ENCODE data around the gene VAV2. TPM values are rescaled to one million over a fixed set of nuclear protein-coding genes. Genes with fewer than 3 reads are reported as not detected.

VAV2 gene
- total and polyA plus RNA-seq, 12 donors: 2.9 to 7.1 (median 5.0) TPM

DNA sequence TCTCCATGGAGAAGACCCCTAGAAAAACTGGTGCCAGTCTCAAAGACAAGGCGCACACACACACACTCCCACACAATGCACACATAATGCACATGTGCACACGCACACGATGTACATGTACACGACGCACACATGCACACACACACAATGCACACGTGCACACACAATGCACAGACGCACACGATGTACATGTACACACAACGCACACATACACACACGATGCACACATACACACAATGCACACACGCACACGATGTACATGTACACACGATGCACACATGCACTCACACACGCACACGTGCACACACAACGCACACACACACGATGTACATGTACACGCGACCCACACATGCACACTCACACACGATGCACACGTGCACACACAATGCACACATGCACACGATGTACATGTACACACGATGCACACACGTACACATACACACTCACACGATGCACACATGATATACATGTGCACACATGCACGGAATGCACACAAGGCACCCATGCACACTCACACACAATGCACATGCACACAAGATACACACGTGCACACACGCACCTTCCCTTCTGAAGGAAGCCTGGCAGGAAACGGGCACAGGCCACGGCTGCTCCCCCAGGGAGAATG, 76.5 kb downstream of the VAV2 start:
- Histone ChIP-seq H3K27ac (no peak overlapping the region), H3K36me3 (no peaks in the 10 kb centered on the region), H3K9me3 (no peaks in the 10 kb centered on the region), H3K27me3 (no peaks in the 10 kb centered on the region), H3K4me3 (no peak overlapping the region), H3K4me1 (peaks cover 0 to 41% (median 16%) of the 10 kb centered on the region in 9 donors)
- WGBS, 2 donors: 80 to 81% methylated on average over 30 of the region's 30 CpGs
- intact Hi-C loops (cut with DNase I): loop anchor here in 1 of 10 donors (10.0 kb wide), 1 partner anchor 71 kb away; no protein-coding TSS in a partner anchor
- no peak for DNase-seq
- no peak for ATAC-seq
- TF ChIP-seq, protein P1, sequence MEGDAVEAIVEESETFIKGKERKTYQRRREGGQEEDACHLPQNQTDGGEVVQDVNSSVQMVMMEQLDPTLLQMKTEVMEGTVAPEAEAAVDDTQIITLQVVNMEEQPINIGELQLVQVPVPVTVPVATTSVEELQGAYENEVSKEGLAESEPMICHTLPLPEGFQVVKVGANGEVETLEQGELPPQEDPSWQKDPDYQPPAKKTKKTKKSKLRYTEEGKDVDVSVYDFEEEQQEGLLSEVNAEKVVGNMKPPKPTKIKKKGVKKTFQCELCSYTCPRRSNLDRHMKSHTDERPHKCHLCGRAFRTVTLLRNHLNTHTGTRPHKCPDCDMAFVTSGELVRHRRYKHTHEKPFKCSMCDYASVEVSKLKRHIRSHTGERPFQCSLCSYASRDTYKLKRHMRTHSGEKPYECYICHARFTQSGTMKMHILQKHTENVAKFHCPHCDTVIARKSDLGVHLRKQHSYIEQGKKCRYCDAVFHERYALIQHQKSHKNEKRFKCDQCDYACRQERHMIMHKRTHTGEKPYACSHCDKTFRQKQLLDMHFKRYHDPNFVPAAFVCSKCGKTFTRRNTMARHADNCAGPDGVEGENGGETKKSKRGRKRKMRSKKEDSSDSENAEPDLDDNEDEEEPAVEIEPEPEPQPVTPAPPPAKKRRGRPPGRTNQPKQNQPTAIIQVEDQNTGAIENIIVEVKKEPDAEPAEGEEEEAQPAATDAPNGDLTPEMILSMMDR (IDR thresholded peaks at IDR 0.05): no peak

DNA sequence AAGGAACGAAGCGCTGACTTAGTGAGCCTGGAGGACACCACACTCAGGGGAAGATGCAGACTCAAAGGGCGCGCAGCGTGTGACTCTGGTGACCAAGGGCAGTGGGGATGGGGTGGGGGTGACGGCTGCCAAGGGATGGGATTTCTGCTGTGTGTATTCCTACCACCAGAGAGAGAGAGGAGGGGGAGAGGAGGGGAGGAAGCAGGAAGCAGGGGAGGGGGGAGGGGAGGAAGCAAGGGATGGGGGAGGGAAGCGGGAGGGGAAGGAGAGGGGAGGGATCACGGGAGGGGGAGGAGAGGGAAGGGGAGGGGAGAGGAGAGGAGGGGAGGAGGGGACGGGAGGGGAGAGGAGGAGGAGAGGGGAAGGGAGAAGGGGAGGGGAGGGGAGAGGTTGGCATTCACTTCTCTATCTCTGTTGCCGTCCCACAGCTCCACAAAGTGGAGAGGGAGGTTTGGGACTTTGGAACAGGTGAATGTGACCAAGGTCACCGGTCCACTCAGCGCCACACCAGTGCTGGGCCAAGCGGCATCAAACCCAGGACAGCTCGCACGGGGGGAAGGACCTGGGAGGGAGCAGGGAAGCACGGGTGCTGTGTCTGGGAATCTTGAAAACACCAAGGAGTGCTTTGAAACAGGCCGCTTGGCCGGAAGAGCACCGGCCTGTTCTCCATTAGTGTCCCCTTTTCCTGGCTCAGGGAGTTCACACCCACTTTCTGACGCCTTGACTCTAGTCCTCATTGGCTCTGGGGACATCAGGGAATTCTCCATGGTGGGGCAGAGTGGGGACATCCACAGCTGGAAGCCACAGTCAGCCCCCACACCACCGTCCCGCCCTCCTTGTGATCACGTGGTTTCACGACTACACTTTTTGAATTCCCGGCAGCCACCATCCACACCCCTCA, 77.4 kb downstream of the VAV2 start:
- WGBS, 2 donors: 60 to 62% methylated on average over 22 to 25 of the region's 25 CpGs
- Histone ChIP-seq H3K36me3 (no peaks in the 10 kb centered on the region), H3K27me3 (no peaks in the 10 kb centered on the region), H3K4me1 (peaks cover 0 to 34% (median 12%) of the 10 kb centered on the region in 9 donors), H3K9me3 (no peaks in the 10 kb centered on the region), H3K27ac (no peak overlapping the region), H3K4me3 (no peak overlapping the region)
- DNase-seq: peak in 1 of 2 donors; percentile 27
- TF ChIP-seq, protein P1 (IDR thresholded peaks at IDR 0.05): no peak
- intact Hi-C loops (cut with DNase I): loop anchor here in 1 of 10 donors (10.0 kb wide), 1 partner anchor 70 kb away; no protein-coding TSS in a partner anchor
- ATAC-seq: peak in 1 of 8 donors; percentile 22

DNA sequence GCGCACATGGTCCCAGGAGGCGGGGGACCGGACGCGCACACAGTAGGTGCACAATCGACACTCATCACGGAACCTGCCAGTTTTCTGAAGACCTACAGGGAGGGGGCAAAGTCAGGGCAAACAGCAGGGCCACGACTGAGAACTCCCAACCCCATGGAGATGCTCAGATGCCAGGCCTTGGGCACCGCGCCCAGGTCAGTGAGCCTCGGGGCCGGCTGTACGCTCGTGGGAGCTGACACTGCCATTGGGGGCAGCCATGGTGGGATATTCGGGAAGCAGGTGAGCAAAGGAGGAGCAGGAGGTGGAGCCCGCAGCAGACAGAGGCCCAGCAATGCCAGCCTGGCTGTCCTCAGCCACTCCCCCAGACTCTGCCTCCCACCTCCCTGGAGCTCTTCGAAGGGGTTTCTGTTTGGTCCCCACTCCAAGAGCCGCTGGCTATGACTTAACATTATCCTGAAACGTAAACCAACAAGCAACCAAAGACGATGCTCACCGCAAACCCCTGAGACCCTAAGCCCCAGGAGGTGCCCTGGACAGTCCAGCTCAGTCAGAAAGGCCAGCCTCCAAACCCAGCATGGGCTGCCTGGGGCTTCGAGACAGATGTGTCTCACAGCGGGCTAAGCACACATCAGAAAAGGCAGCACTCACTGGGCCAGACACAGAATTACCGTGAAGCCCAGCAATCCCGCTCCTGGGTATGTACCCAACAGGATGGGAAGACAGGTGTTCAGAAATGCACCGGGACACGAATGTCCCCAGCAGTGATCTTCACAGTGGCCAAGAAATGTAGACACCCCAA, 78.4 kb downstream of the VAV2 start:
- 77 to 84% methylated on average over 27 of the region's 27 CpGs for WGBS, 2 donors
- TF ChIP-seq, protein P1 (IDR thresholded peaks at IDR 0.05): no peak
- intact Hi-C loops (cut with DNase I): loop anchor here in 1 of 10 donors (10.0 kb wide), 1 partner anchor 69 kb away; no protein-coding TSS in a partner anchor

More for the DNA sequence above, 78.4 kb downstream of the VAV2 start:
- H3K9me3 ChIP-seq: no peaks in the 10 kb centered on the region
- peaks cover 0 to 25% (median 11%) of the 10 kb centered on the region in 9 donors for H3K4me1 ChIP-seq
- H3K27ac ChIP-seq: no peak overlapping the region
- H3K27me3 ChIP-seq: no peaks in the 10 kb centered on the region
- no peaks in the 10 kb centered on the region for H3K36me3 ChIP-seq
- no peak for ATAC-seq
- H3K4me3 ChIP-seq: no peak overlapping the region
- no peak for DNase-seq
